ENCODE results near the gene ZDHHC8. TPM values are rescaled to one million over a fixed set of nuclear protein-coding genes. Genes with fewer than 3 reads are reported as not detected.

ZDHHC8 gene
- total RNA-seq, 6 experiments from 2014 or later: 91.8 to 119 (median 99.1) TPM

- H3K27me3 Mint-ChIP-seq (ENCODE audit: insufficient read depth): peaks cover 11% of the 10 kb centered on the region
These were observed 23.9 kb downstream of the ZDHHC8 start for GRCh38 chr22:20155330-20156041.

GRCh38 chr22:20156042-20156389 is 24.4 kb downstream of the ZDHHC8 start:
- Mint-ChIP-seq H3K9me3 (no peaks in the 10 kb centered on the region), H3K4me3 (no peak overlapping the region), H3K27ac (no peak overlapping the region), H3K4me1 (ENCODE audit: low read depth) (peaks cover 8% of the 10 kb centered on the region; the same call in 1 of the 2 replicates), H3K27me3 (ENCODE audit: insufficient read depth) (peaks cover 13% of the 10 kb centered on the region), H3K36me3 (ENCODE audit: low read depth) (no peaks in the 10 kb centered on the region)
- TF ChIP-seq CTCF (IDR thresholded peaks at IDR 0.05): no peak
- DNase-seq: no peak

More at GRCh38 chr22:20155330-20156041, 23.9 kb downstream of the ZDHHC8 start:
- peaks cover 8% of the 10 kb centered on the region; the same call in 1 of the 2 replicates for H3K4me1 Mint-ChIP-seq (ENCODE audit: low read depth)
- no peak; the same call in 1 of the 2 replicates for TF ChIP-seq CTCF (IDR thresholded peaks at IDR 0.05)
- no peaks in the 10 kb centered on the region for H3K36me3 Mint-ChIP-seq (ENCODE audit: low read depth)
- no peak overlapping the region for H3K27ac Mint-ChIP-seq
- H3K4me3 Mint-ChIP-seq: peak overlapping the region; percentile 47; the same call in 1 of the 2 replicates
- H3K9me3 Mint-ChIP-seq: no peaks in the 10 kb centered on the region
- no peak for DNase-seq

GRCh38 chr22:20156611-20157429 is 25.2 kb downstream of the ZDHHC8 start:
- peak; percentile 29 for DNase-seq
- Mint-ChIP-seq H3K4me1 (ENCODE audit: low read depth) (peaks cover 8% of the 10 kb centered on the region; the same call in 1 of the 2 replicates), H3K27me3 (ENCODE audit: insufficient read depth) (peaks cover 13% of the 10 kb centered on the region), H3K4me3 (no peak overlapping the region), H3K36me3 (ENCODE audit: low read depth) (no peaks in the 10 kb centered on the region), H3K9me3 (no peaks in the 10 kb centered on the region), H3K27ac (no peak overlapping the region)
- TF ChIP-seq CTCF (IDR thresholded peaks at IDR 0.05): peak; percentile 100

GRCh38 chr22:20157430-20158183 is 26.0 kb downstream of the ZDHHC8 start:
- Mint-ChIP-seq H3K4me1 (ENCODE audit: low read depth) (peaks cover 8% of the 10 kb centered on the region; the same call in 1 of the 2 replicates), H3K4me3 (no peak overlapping the region), H3K27ac (no peak overlapping the region), H3K27me3 (ENCODE audit: insufficient read depth) (peaks cover 13% of the 10 kb centered on the region), H3K36me3 (ENCODE audit: low read depth) (no peaks in the 10 kb centered on the region), H3K9me3 (no peaks in the 10 kb centered on the region)
- no peak for DNase-seq
- no peak for TF ChIP-seq CTCF (IDR thresholded peaks at IDR 0.05)

- Mint-ChIP-seq H3K27me3 (ENCODE audit: insufficient read depth) (peaks cover 13% of the 10 kb centered on the region), H3K4me1 (ENCODE audit: low read depth) (peaks cover 6% of the 10 kb centered on the region; the same call in 1 of the 2 replicates), H3K4me3 (no peak overlapping the region), H3K9me3 (no peaks in the 10 kb centered on the region), H3K27ac (no peak overlapping the region), H3K36me3 (ENCODE audit: low read depth) (no peaks in the 10 kb centered on the region)
- DNase-seq: no peak
- TF ChIP-seq CTCF (IDR thresholded peaks at IDR 0.05): no peak
These were observed 26.9 kb downstream of the ZDHHC8 start for GRCh38 chr22:20158391-20159036.

All from HFFc6 (cell line).